IPS DF 6.9 (cell line): ENCODE measurements around the gene CAMLG.
"Not testable (repeated sequence)": the region's sequence is repeated elsewhere in the genome, so short reads cannot be mapped to it uniquely, and the experiment has no call there.

Source experiments
- DNase-seq: peaks from one replicate; pipeline ENCODE4 v3.0.0-alpha.2; 2013; ENCODE audit warnings: low read depth, low spot score
- H3K27ac ChIP-seq: one replicate; pipeline ENCODE4 v1.5.1; 2013; ENCODE audit warnings: low read length, control low read depth
- H3K27me3 ChIP-seq: 2 replicates; pipeline ENCODE4 v1.6.1; 2013; ENCODE audit warnings: mild to moderate bottlenecking, low read length; ENCODE audit not compliant: control insufficient read depth, insufficient read depth
- H3K36me3 ChIP-seq: 2 replicates; pipeline ENCODE4 v1.6.1; 2013; ENCODE audit warnings: low read length; ENCODE audit not compliant: control insufficient read depth, insufficient read depth
- H3K4me1 ChIP-seq: 2 replicates; pipeline ENCODE4 v1.6.1; 2013; ENCODE audit warnings: low read length; ENCODE audit not compliant: control insufficient read depth, insufficient read depth
- H3K4me3 ChIP-seq: 2 replicates; pipeline ENCODE4 v1.5.1; 2013; ENCODE audit warnings: mild to moderate bottlenecking, low read length
- H3K9me3 ChIP-seq: 2 replicates; pipeline ENCODE4 v1.6.1; 2013; ENCODE audit warnings: low read length, inconsistent platforms; ENCODE audit not compliant: control insufficient read depth, insufficient read depth
- WGBS: extraction: QIAGEN DNeasy Blood & Tissue Kit; methylation state at CpG from one replicate; pipeline ENCODE4 v1.1.7; 2013; ENCODE audit warnings: mixed read lengths, missing lambda C conversion rate; ENCODE audit not compliant: insufficient read length, insufficient coverage; 5-methylcytosine and 5-hydroxymethylcytosine counted together

The CAMLG gene

GRCh38 chr5:134736173-134736812 lies 2.1 kb upstream of the CAMLG start:
- no peaks in the 10 kb centered on the region for H3K9me3 ChIP-seq
- DNase-seq = no peak
- H3K36me3 ChIP-seq = no peaks in the 10 kb centered on the region
- no CpG with 5 or more reads among the region's 2 CpGs for WGBS
- H3K4me1 ChIP-seq = 0 out of 2 replicates have a peak, but pooled peaks cover 2% of the 10 kb centered on the region
- no peak overlapping the region for H3K4me3 ChIP-seq
- H3K27me3 ChIP-seq = no peaks in the 10 kb centered on the region
- H3K27ac ChIP-seq = no peak overlapping the region

- no peaks in the 10 kb centered on the region for H3K27me3 ChIP-seq
- no CpG with 5 or more reads among the region's 21 CpGs for WGBS
- DNase-seq = no peak
- H3K9me3 ChIP-seq = no peaks in the 10 kb centered on the region
- H3K27ac ChIP-seq = no peak overlapping the region
- H3K4me1 ChIP-seq = 0 out of 2 replicates have a peak, but pooled peaks cover 2% of the 10 kb centered on the region
- no peaks in the 10 kb centered on the region for H3K36me3 ChIP-seq
- H3K4me3 ChIP-seq = peak overlapping the region; percentile 74; the same call in 1 of the 2 replicates
These were observed 764 bp downstream of the CAMLG start for GRCh38 chr5:134738963-134739661.

GRCh38 chr5:134741052-134741451 lies 2.7 kb downstream of the CAMLG start:
- no peak for DNase-seq
- H3K27ac ChIP-seq = no peak overlapping the region
- no peak overlapping the region for H3K4me3 ChIP-seq
- no CpG with 5 or more reads among the region's 11 CpGs for WGBS
- H3K4me1 ChIP-seq = peaks cover 2% of the 10 kb centered on the region; the same call in 1 of the 2 replicates
- H3K36me3 ChIP-seq = no peaks in the 10 kb centered on the region
- no peaks in the 10 kb centered on the region for H3K27me3 ChIP-seq
- H3K9me3 ChIP-seq = no peaks in the 10 kb centered on the region

GRCh38 chr5:134742134-134742533 lies 3.8 kb downstream of the CAMLG start:
- no peak for DNase-seq
- WGBS = no CpG with 5 or more reads among the region's 2 CpGs
- Histone ChIP-seq H3K27ac (no peak overlapping the region), H3K27me3 (no peaks in the 10 kb centered on the region), H3K4me1 (peaks cover 2% of the 10 kb centered on the region; the same call in 1 of the 2 replicates), H3K4me3 (no peak overlapping the region), H3K9me3 (no peaks in the 10 kb centered on the region), H3K36me3 (no peaks in the 10 kb centered on the region)

- Histone ChIP-seq H3K27me3 (no peaks in the 10 kb centered on the region), H3K4me1 (no peaks in the 10 kb centered on the region), H3K36me3 (no peaks in the 10 kb centered on the region), H3K27ac (no peak overlapping the region), H3K9me3 (no peaks in the 10 kb centered on the region), H3K4me3 (no peak overlapping the region)
- no peak for DNase-seq
- no CpG with 5 or more reads among the region's 3 CpGs for WGBS
These were observed 11.1 kb downstream of the CAMLG start for GRCh38 chr5:134749415-134749814.

- H3K27me3 ChIP-seq = no peaks in the 10 kb centered on the region
- H3K4me1 ChIP-seq = no peaks in the 10 kb centered on the region
- no peaks in the 10 kb centered on the region for H3K9me3 ChIP-seq
- no peaks in the 10 kb centered on the region for H3K36me3 ChIP-seq
- no peak overlapping the region for H3K27ac ChIP-seq
- no peak for DNase-seq
- peak overlapping the region; percentile 79; the same call in 1 of the 2 replicates for H3K4me3 ChIP-seq
- WGBS = no CpG with 5 or more reads among the region's 9 CpGs
These were observed 19.8 kb downstream of the CAMLG start for GRCh38 chr5:134758176-134758503.

GRCh38 chr5:134758504-134759341 lies 20.4 kb downstream of the CAMLG start, which contains the start of gene DDX46:
TSS of gene DDX46 (plus strand) at chr5:134758779. CDS start at chr5:134758939, 160 bp downstream.
- H3K4me1 ChIP-seq = no peaks in the 10 kb centered on the region
- peak; percentile 85 for DNase-seq
- peak within 1 kb of the TSS; percentile 79 for H3K4me3 ChIP-seq
- WGBS = no CpG with 5 or more reads among the region's 73 CpGs
- H3K36me3 ChIP-seq = no peaks in the 10 kb centered on the region
- H3K27me3 ChIP-seq = no peaks in the 10 kb centered on the region
- H3K9me3 ChIP-seq = no peaks in the 10 kb centered on the region
- H3K27ac ChIP-seq = no peak within 1 kb of the TSS

- H3K4me3 ChIP-seq, DNase-seq, H3K27ac ChIP-seq, H3K36me3 ChIP-seq, H3K27me3 ChIP-seq, H3K9me3 ChIP-seq, H3K4me1 ChIP-seq: not testable (repeated sequence)
- no CpG with 5 or more reads among the region's 21 CpGs for WGBS
These were observed 29.4 kb downstream of the CAMLG start for GRCh38 chr5:134767528-134768291.

GRCh38 chr5:134769206-134769605 lies 30.9 kb downstream of the CAMLG start:
- Histone ChIP-seq H3K4me1 (no peaks in the 10 kb centered on the region), H3K4me3 (no peak overlapping the region), H3K9me3 (no peaks in the 10 kb centered on the region), H3K27me3 (no peaks in the 10 kb centered on the region), H3K36me3 (peaks cover 11% of the 10 kb centered on the region; the same call in 1 of the 2 replicates), H3K27ac (no peak overlapping the region)
- WGBS = no CpG with 5 or more reads among the region's 4 CpGs
- no peak for DNase-seq
